ENCODE results near the gene CYB5B. TPM values are rescaled to one million over a fixed set of nuclear protein-coding genes. Genes with fewer than 3 reads are reported as not detected.

Gene CYB5B
- total RNA-seq, 2 experiments from 2014 or later: 83.0 to 184 TPM

- BruUV-seq (replicated peaks): no TSS peak
- no peaks in the 10 kb centered on the region for H4K20me1 ChIP-seq (ENCODE audit: insufficient read depth, low read length)
- TF ChIP-seq, protein P1, sequence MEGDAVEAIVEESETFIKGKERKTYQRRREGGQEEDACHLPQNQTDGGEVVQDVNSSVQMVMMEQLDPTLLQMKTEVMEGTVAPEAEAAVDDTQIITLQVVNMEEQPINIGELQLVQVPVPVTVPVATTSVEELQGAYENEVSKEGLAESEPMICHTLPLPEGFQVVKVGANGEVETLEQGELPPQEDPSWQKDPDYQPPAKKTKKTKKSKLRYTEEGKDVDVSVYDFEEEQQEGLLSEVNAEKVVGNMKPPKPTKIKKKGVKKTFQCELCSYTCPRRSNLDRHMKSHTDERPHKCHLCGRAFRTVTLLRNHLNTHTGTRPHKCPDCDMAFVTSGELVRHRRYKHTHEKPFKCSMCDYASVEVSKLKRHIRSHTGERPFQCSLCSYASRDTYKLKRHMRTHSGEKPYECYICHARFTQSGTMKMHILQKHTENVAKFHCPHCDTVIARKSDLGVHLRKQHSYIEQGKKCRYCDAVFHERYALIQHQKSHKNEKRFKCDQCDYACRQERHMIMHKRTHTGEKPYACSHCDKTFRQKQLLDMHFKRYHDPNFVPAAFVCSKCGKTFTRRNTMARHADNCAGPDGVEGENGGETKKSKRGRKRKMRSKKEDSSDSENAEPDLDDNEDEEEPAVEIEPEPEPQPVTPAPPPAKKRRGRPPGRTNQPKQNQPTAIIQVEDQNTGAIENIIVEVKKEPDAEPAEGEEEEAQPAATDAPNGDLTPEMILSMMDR (conservative IDR thresholded peaks at IDR 0.05; ENCODE audit: low read length): no peak
- TF ChIP-seq EZH2phosphoT487 (IDR thresholded peaks at IDR 0.05; ENCODE audit: borderline replicate concordance, low read depth, low read length): no peak
- H2AFZ ChIP-seq (ENCODE audit: low read length): no peak overlapping the region
- H3K4me3 ChIP-seq (ENCODE audit: low read depth, low read length, poor library complexity, severe bottlenecking): no peak overlapping the region
- POLR2A ChIA-PET: interaction anchor here (0.6 to 1.0 kb wide), 2 partner anchors 64 to 336 kb away, joined by 3 to 4 read pairs; no protein-coding TSS in a partner anchor
- DNase-seq (ENCODE audit: low spot score): no peak
- H3K36me3 ChIP-seq (ENCODE audit: insufficient read depth, low read length): peaks cover 91% of the 10 kb centered on the region
- no peak overlapping the region for H3K4me2 ChIP-seq (ENCODE audit: low read length)
- H3K9me3 ChIP-seq (ENCODE audit: low read length): 0 out of 2 replicates have a peak, but pooled peaks cover 6% of the 10 kb centered on the region
- H3K9me2 ChIP-seq (ENCODE audit: insufficient read depth, low read length): no peaks in the 10 kb centered on the region
- H3K79me2 ChIP-seq (ENCODE audit: insufficient read depth, low read depth, low read length): peaks cover 39% of the 10 kb centered on the region
- CTCF ChIA-PET (ENCODE audit: unreplicated experiment): interaction anchor here (0.5 kb wide), 1 partner anchor 25 kb away, joined by 3 read pairs; no protein-coding TSS in a partner anchor
- intact Hi-C loops (cut with micrococcal nuclease; ENCODE audit: unreplicated experiment): no loop called here
- no peak overlapping the region for H3K27ac ChIP-seq (ENCODE audit: low read depth, low read length, poor library complexity, severe bottlenecking)
- H3K4me1 ChIP-seq (ENCODE audit: insufficient read depth, low read length, poor library complexity, severe bottlenecking): peaks cover 11% of the 10 kb centered on the region
Measured at GRCh38 chr16:69378036-69378435, 46.4 kb upstream of the CYB5B start.

- 0 out of 2 replicates have a peak, but pooled peaks cover 6% of the 10 kb centered on the region for H3K9me3 ChIP-seq (ENCODE audit: low read length)
- peaks cover 11% of the 10 kb centered on the region for H3K4me1 ChIP-seq (ENCODE audit: insufficient read depth, low read length, poor library complexity, severe bottlenecking)
- H3K4me2 ChIP-seq (ENCODE audit: low read length): no peak overlapping the region
- H3K36me3 ChIP-seq (ENCODE audit: insufficient read depth, low read length): peaks cover 92% of the 10 kb centered on the region
- H2AFZ ChIP-seq (ENCODE audit: low read length): no peak overlapping the region
- BruUV-seq (replicated peaks): no TSS peak
- H3K4me3 ChIP-seq (ENCODE audit: low read depth, low read length, poor library complexity, severe bottlenecking): no peak overlapping the region
- peaks cover 40% of the 10 kb centered on the region for H3K79me2 ChIP-seq (ENCODE audit: insufficient read depth, low read depth, low read length)
- TF ChIP-seq, protein P1 (conservative IDR thresholded peaks at IDR 0.05; ENCODE audit: low read length): no peak
- TF ChIP-seq EZH2phosphoT487 (IDR thresholded peaks at IDR 0.05; ENCODE audit: borderline replicate concordance, low read depth, low read length): no peak
- ChIA-PET POLR2A (interaction anchor here (0.6 to 1.0 kb wide), 6 partner anchors 45 to 335 kb away, joined by 3 to 4 read pairs (median 3); no protein-coding TSS in a partner anchor), CTCF (ENCODE audit: unreplicated experiment) (interaction anchor here (0.5 kb wide), 1 partner anchor 26 kb away, joined by 3 read pairs; no protein-coding TSS in a partner anchor)
- no peak for DNase-seq (ENCODE audit: low spot score)
- H3K27ac ChIP-seq (ENCODE audit: low read depth, low read length, poor library complexity, severe bottlenecking): no peak overlapping the region
- H3K9me2 ChIP-seq (ENCODE audit: insufficient read depth, low read length): no peaks in the 10 kb centered on the region
- intact Hi-C loops (cut with micrococcal nuclease; ENCODE audit: unreplicated experiment): no loop called here
- H4K20me1 ChIP-seq (ENCODE audit: insufficient read depth, low read length): 0 out of 2 replicates have a peak, but pooled peaks cover 5% of the 10 kb centered on the region
Measured at GRCh38 chr16:69378760-69379159, 45.7 kb upstream of the CYB5B start.

DNA sequence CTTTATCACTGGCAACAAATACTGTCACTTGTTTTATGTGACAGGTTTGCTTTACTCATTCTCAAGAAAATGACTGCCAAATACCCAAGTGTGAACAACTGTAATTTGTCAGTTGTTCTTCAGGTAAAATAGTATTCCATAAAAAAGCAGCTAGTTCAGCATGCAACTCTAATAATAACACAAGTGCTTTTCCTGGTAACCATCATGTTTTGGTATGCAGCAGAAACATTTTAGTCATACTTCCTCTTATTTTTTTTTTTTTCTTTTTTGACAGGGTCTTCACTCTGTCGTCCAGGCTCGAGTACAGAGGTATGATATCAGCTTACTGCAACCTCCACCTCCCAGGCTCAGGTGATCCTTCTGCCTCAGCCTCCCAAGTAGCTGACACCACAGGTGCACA, 43.2 kb upstream of the CYB5B start:
- Histone ChIP-seq H4K20me1 (ENCODE audit: insufficient read depth, low read length) (peaks cover 16% of the 10 kb centered on the region; the same call in 1 of the 2 replicates), H3K4me2 (ENCODE audit: low read length) (no peak overlapping the region), H3K27ac (ENCODE audit: low read depth, low read length, poor library complexity, severe bottlenecking) (no peak overlapping the region), H3K79me2 (ENCODE audit: insufficient read depth, low read depth, low read length) (peaks cover 55% of the 10 kb centered on the region), H3K4me1 (ENCODE audit: insufficient read depth, low read length, poor library complexity, severe bottlenecking) (peaks cover 21% of the 10 kb centered on the region), H2AFZ (ENCODE audit: low read length) (no peak overlapping the region), H3K4me3 (ENCODE audit: low read depth, low read length, poor library complexity, severe bottlenecking) (no peak overlapping the region), H3K9me3 (ENCODE audit: low read length) (0 out of 2 replicates have a peak, but pooled peaks cover 6% of the 10 kb centered on the region), H3K36me3 (ENCODE audit: insufficient read depth, low read length) (peaks cover 79% of the 10 kb centered on the region), H3K9me2 (ENCODE audit: insufficient read depth, low read length) (no peaks in the 10 kb centered on the region)
- ChIA-PET POLR2A (interaction anchor here (1.0 to 1.2 kb wide), 2 partner anchors 22 to 137 kb away, joined by 3 to 6 read pairs; no protein-coding TSS in a partner anchor), CTCF (ENCODE audit: unreplicated experiment) (no interaction called here)
- BruUV-seq (replicated peaks): no TSS peak
- intact Hi-C loops (cut with micrococcal nuclease; ENCODE audit: unreplicated experiment): no loop called here
- DNase-seq (ENCODE audit: low spot score): no peak
- no peak for TF ChIP-seq EZH2phosphoT487 (IDR thresholded peaks at IDR 0.05; ENCODE audit: borderline replicate concordance, low read depth, low read length)

Data from OCI-LY7 (cell line).